A673 (cell line): ENCODE data around the gene MTCH1. TPM values are rescaled to one million over a fixed set of nuclear protein-coding genes. Genes with fewer than 3 reads are reported as not detected.
A peak's percentile ranks its signal among the peaks of the same experiment; 100 is the strongest.

Source experiments
- Bru-seq: library from RNA; stranded (reverse); fragments of 400-500 nt; gene quantifications from one replicate; lab custom pipeline; 2021; lab: Mats Ljungman, UMichigan
- BruChase-seq, 2 experiments: library from RNA; stranded (reverse); fragments of 400-500 nt; gene quantifications; one replicate each; lab custom pipeline; 2021; lab: Mats Ljungman, UMichigan
- BruUV-seq: library from RNA; stranded (reverse); fragments of 400-500 nt; replicated peaks from 2 replicates; lab custom pipeline; 2021; lab: Mats Ljungman, UMichigan
- CTCF ChIA-PET: fragments of 300-600 bp; sonication (Branson Sonifier 250); formaldehyde crosslinking; loops from one replicate; lab custom pipeline; 2022; ENCODE audit warnings: antibody characterized with exemption; lab: Charles Lee
- POLR2A ChIA-PET: fragments of 300-600 bp; sonication (Branson Sonifier 250); formaldehyde crosslinking; loops from one replicate; lab custom pipeline; 2022; ENCODE audit warnings: antibody characterized with exemption; ENCODE audit not compliant: low non-redundant PET; lab: Charles Lee
- DNase-seq: peaks from one replicate; pipeline ENCODE4 v3.0.0-alpha.2; 2015; ENCODE audit warnings: low spot score
- H3K27ac ChIP-seq: fragments of 200-600 bp; sonication (generic); 2 replicates; pipeline ENCODE4 v1.5.1; 2016; ENCODE audit warnings: mixed run types, low read depth, mild to moderate bottlenecking, mixed read lengths, antibody characterized with exemption, low read length; ENCODE audit not compliant: poor library complexity, severe bottlenecking
- H3K27me3 ChIP-seq: fragments of 200-600 bp; sonication (generic); replicated peaks from 2 replicates; pipeline ENCODE4 v1.6.1; 2017; ENCODE audit warnings: mixed run types, low read depth, mild to moderate bottlenecking, mixed read lengths, antibody characterized with exemption, low read length; ENCODE audit not compliant: insufficient read depth, poor library complexity
- H3K36me3 ChIP-seq: fragments of 200-600 bp; sonication (generic); 2 replicates; pipeline ENCODE4 v1.6.1; 2016; ENCODE audit warnings: mixed run types, mild to moderate bottlenecking, mixed read lengths, antibody characterized with exemption, low read length; ENCODE audit not compliant: insufficient read depth, poor library complexity, severe bottlenecking
- H3K4me1 ChIP-seq: fragments of 200-600 bp; sonication (generic); 2 replicates; pipeline ENCODE4 v1.6.1; 2017; ENCODE audit warnings: mixed run types, mild to moderate bottlenecking, mixed read lengths, antibody characterized with exemption, low read length; ENCODE audit not compliant: insufficient read depth, poor library complexity, severe bottlenecking
- H3K4me3 ChIP-seq: fragments of 200-600 bp; sonication (generic); 2 replicates; pipeline ENCODE4 v1.5.1; 2016; ENCODE audit warnings: low read depth, mixed run types, mild to moderate bottlenecking, mixed read lengths, low read length; ENCODE audit not compliant: poor library complexity, severe bottlenecking
- H3K9me3 ChIP-seq: fragments of 200-600 bp; sonication (generic); 2 replicates; pipeline ENCODE4 v1.6.1; 2016; ENCODE audit warnings: mixed run types, low read depth, mild to moderate bottlenecking, mixed read lengths, antibody characterized with exemption, low read length; ENCODE audit not compliant: poor library complexity, severe bottlenecking
- EZH2 ChIP-seq: fragments of 200-600 bp; sonication (generic); IDR thresholded peaks from 2 replicates; pipeline ENCODE4 v1.6.1; 2017; ENCODE audit warnings: borderline replicate concordance, low read depth, mild to moderate bottlenecking, mixed read lengths, antibody characterized with exemption, low read length; ENCODE audit not compliant: poor library complexity, severe bottlenecking
- intact Hi-C: fragments of 100-400 bp; cut with micrococcal nuclease; formaldehyde crosslinking; loops from one replicate; pipeline ENCODE4 v1.10.0; 2022; ENCODE audit not compliant: unreplicated experiment
- long read RNA-seq: library from polyadenylated mRNA; stranded (forward); transcript quantifications from one replicate; pipeline ENCODE4 v2.0.0, GENCODE V29; 2022
- total RNA-seq: library from RNA; stranded (reverse); gene quantifications from 2 replicates; pipeline ENCODE4 v1.2.3, GENCODE V29; 2021
- TF ChIP-seq, protein P1 (sequence below): fragments of 300-800, 200-600 bp; sonication (generic); conservative IDR thresholded peaks from 2 replicates; pipeline ENCODE4 v1.5.1; 2017; ENCODE audit warnings: low read depth, mild to moderate bottlenecking, antibody characterized with exemption, low read length, moderate library complexity, mixed read lengths

The MTCH1 gene, protein sequence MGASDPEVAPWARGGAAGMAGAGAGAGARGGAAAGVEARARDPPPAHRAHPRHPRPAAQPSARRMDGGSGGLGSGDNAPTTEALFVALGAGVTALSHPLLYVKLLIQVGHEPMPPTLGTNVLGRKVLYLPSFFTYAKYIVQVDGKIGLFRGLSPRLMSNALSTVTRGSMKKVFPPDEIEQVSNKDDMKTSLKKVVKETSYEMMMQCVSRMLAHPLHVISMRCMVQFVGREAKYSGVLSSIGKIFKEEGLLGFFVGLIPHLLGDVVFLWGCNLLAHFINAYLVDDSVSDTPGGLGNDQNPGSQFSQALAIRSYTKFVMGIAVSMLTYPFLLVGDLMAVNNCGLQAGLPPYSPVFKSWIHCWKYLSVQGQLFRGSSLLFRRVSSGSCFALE
- total RNA-seq, result 219 and 242 TPM in 2 replicates
- percentile 85 among the genes with signal in this experiment for Bru-seq, nascent RNA
- percentile 91 among the genes with signal in this experiment for BruChase-seq, experiment 1, labeled RNA remaining after a 2-hour chase
- percentile 94 among the genes with signal in this experiment for BruChase-seq, experiment 2, labeled RNA remaining after a 6-hour chase
- long read RNA-seq, transcript MTCH1-202 (12 exons, 2,057 nt), result minor isoform, 308 of 897 reads
- long read RNA-seq, transcript MTCH1-201 (12 exons, 2,006 nt), result major isoform, 499 of 897 reads
- long read RNA-seq, transcript MTCH1-204 (11 exons, 1,572 nt), result minor isoform, 10 of 897 reads
- long read RNA-seq, partial matches to known transcripts, result 20 of 897 reads
- long read RNA-seq, other reads (novel, unspliced or antisense), result 60 of 897 reads

DNA sequence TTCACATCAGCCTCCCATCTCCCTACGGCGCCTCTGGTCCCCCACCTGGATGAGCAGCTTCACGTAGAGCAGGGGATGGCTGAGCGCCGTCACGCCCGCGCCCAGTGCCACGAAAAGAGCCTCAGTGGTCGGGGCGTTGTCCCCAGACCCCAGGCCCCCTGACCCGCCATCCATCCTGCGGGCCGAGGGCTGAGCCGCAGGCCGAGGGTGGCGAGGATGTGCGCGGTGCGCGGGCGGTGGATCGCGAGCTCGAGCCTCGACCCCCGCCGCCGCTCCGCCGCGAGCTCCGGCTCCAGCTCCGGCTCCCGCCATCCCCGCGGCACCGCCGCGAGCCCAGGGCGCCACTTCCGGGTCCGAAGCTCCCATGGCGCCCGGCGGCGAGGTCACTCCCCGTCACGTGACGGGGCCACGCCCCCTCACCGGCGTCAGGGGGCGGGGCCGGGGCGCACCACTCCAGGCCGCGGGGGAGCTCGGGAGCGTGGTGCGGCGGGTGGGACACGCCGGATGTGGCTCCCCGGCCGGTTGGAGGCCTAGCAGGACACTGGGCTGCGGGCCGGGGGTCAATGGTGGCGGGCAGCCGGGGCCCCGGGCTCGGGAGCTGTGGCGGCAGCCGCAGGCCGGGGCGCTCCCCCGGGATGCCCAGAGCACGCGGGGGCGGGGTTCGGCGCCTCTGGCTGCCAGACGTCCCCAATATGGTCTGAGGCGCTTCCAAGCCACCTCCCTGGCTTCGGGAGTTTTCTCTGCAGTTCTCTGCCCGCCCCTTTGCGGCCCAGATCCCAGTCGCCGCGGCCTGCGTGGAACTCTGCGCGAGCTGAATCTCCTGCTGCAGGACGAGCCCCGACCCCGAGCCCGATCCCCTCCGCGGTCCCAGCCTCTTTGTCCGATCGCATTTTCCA, at the start of gene MTCH1:
Gene MTCH1, minus strand, starts transcription at position 389 of the 896 bp plus-strand sequence. Its CDS starts 23 bp downstream, at position 366.
- intact Hi-C loops, result loop anchor here (1.0 kb wide), 1 partner anchor 101 kb away; the partner anchor contains the start of gene C6orf89
- peak within 1 kb of the TSS; percentile 99 for H3K4me3 ChIP-seq
- peak; percentile 91 for DNase-seq
- H3K36me3 ChIP-seq, result no peaks in the 10 kb centered on the region
- no peaks in the 10 kb centered on the region for H3K27me3 ChIP-seq
- peak within 1 kb of the TSS; percentile 99 for H3K27ac ChIP-seq
- CTCF ChIA-PET, result interaction anchor here (0.5 to 1.1 kb wide), 2 partner anchors 9 to 204 kb away, joined by 4 to 13 read pairs; no protein-coding TSS in a partner anchor
- POLR2A ChIA-PET, result interaction anchor here (0.6 kb wide), 1 partner anchor 13 kb away, joined by 4 read pairs; no protein-coding TSS in a partner anchor
- TF ChIP-seq, protein P1, sequence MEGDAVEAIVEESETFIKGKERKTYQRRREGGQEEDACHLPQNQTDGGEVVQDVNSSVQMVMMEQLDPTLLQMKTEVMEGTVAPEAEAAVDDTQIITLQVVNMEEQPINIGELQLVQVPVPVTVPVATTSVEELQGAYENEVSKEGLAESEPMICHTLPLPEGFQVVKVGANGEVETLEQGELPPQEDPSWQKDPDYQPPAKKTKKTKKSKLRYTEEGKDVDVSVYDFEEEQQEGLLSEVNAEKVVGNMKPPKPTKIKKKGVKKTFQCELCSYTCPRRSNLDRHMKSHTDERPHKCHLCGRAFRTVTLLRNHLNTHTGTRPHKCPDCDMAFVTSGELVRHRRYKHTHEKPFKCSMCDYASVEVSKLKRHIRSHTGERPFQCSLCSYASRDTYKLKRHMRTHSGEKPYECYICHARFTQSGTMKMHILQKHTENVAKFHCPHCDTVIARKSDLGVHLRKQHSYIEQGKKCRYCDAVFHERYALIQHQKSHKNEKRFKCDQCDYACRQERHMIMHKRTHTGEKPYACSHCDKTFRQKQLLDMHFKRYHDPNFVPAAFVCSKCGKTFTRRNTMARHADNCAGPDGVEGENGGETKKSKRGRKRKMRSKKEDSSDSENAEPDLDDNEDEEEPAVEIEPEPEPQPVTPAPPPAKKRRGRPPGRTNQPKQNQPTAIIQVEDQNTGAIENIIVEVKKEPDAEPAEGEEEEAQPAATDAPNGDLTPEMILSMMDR, result no peak
- TF ChIP-seq EZH2, result no peak
- no peaks in the 10 kb centered on the region for H3K9me3 ChIP-seq
- peaks cover 14% of the 10 kb centered on the region for H3K4me1 ChIP-seq
- no TSS peak for BruUV-seq

DNA sequence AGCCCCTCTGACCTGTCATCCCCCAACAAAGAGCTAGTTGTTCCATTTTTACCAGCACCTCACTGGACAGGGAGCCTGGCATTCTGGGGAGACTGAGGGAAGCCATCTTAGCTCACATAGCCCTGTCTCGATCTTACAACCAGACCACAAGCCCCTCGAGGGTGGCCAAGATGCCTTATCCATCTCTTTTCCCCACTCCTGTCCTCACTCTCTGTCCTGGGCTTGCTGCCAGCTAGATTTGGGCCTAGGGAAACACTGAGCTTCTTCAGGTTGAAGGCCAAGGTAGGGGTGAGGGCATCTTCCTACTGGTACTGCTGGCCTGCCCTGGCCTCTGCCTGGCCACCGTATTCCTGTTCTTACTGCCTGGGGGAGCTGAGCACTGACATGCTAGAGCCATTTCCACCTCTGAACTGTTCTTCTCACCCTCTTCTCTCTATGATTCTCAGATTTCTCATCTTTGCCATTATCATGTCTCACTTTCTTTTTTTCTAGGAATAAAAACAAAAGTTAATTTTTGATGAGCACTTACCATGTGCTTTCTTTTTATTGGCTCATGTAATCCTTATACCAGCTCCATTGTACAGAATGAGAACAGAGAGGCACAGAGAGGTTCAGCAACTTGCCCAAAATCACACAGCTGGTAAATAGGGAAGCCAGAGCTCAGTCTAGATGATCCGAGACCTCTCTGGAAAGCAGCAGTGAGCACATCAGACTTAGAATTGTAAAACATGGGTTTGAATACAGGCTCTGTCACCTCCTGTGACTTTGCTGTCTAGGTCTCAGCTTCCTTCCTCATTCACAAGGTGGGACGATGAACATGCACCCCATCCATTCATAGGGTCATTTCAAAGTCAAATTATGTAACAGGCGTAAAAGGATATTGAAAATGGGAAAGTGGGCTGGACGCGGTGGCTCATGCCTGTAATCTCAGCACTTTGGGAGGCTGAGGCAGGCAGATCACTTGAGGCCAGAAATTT, 48.1 kb upstream of the MTCH1 start:
- Histone ChIP-seq H3K36me3 (no peaks in the 10 kb centered on the region), H3K4me1 (no peaks in the 10 kb centered on the region), H3K9me3 (no peaks in the 10 kb centered on the region), H3K27me3 (no peaks in the 10 kb centered on the region), H3K4me3 (no peak overlapping the region), H3K27ac (no peak overlapping the region)
- ChIA-PET POLR2A (interaction anchor here (0.6 kb wide), 1 partner anchor 159 kb away, joined by 4 read pairs; the partner anchor contains the start of gene PPIL1), CTCF (no interaction called here)
- no TSS peak for BruUV-seq
- DNase-seq, result no peak
- TF ChIP-seq EZH2, result no peak
- TF ChIP-seq, protein P1, result no peak
- intact Hi-C loops, result no loop called here
